GM10248 (cell line): Measurements from ENCODE around the gene TGFBR2.
A peak's percentile ranks its signal among the peaks of the same experiment; 100 is the strongest.

Experiments used
- CTCF ChIA-PET: fragments of 300-600 bp; sonication (Branson Sonifier 250); formaldehyde crosslinking; extraction: SDS; loops from one replicate; lab custom pipeline; 2021; ENCODE audit warnings: antibody characterized with exemption; lab: Yijun Ruan, JAX
- POLR2A ChIA-PET: fragments of 350-650 bp; sonication (Branson Sonifier 250); formaldehyde crosslinking; extraction: SDS; loops from one replicate; lab custom pipeline; 2020; ENCODE audit warnings: antibody characterized with exemption; lab: Yijun Ruan, JAX
- DNase-seq: peaks from one replicate; pipeline ENCODE4 v3.0.0; 2012; ENCODE audit errors: extremely low spot score
- TF ChIP-seq, protein P1 (sequence below): IDR thresholded peaks from 2 replicates; pipeline ENCODE4 v1.5.1; 2012; ENCODE audit warnings: mild to moderate bottlenecking, low read depth; ENCODE audit errors: extremely low read depth, missing control alignments, control extremely low read depth

The TGFBR2 gene

DNA sequence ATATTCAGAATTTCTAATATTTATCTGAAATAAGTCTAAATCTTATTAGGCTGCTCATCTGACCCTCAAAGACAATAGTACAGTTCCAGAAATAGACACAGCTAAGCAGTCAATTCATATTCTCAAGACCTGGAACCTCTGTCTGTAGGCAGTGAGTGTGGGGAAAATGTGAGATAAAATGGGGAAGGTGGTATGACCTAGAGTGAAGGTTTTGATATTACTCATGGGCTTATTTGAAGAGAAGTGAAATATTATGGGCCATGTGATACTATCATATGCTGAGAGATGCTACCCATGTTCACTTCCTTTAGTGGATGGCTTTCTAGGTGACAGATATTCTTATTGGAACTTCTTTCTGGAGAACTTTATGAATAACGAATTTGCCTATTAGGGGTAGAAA, 33.5 kb downstream of the TGFBR2 start:
- ChIA-PET CTCF (interaction anchor here (1.3 kb wide), 1 partner anchor 16 kb away, joined by 4 read pairs; no protein-coding TSS in a partner anchor), POLR2A (no interaction called here)
- TF ChIP-seq, protein P1, sequence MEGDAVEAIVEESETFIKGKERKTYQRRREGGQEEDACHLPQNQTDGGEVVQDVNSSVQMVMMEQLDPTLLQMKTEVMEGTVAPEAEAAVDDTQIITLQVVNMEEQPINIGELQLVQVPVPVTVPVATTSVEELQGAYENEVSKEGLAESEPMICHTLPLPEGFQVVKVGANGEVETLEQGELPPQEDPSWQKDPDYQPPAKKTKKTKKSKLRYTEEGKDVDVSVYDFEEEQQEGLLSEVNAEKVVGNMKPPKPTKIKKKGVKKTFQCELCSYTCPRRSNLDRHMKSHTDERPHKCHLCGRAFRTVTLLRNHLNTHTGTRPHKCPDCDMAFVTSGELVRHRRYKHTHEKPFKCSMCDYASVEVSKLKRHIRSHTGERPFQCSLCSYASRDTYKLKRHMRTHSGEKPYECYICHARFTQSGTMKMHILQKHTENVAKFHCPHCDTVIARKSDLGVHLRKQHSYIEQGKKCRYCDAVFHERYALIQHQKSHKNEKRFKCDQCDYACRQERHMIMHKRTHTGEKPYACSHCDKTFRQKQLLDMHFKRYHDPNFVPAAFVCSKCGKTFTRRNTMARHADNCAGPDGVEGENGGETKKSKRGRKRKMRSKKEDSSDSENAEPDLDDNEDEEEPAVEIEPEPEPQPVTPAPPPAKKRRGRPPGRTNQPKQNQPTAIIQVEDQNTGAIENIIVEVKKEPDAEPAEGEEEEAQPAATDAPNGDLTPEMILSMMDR = no peak
- peak; percentile 43 for DNase-seq

DNA sequence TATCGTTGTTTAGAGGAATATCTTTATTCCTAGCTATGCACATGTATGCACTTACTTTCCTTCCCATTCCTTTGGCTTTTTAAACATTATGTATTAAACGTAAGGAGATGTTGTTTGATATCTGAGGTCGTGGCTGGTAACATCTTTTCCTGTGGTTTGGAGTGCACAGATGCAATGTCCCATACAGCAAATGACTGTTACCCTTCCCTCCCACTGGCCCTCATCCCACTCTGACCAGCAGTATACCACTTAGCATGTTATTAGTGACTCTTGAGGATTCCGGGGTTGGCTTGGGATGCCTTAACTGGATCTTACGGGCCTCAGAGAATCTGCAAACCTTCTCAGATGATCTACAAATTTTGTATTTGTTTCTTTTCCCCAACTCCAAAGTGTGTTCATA, 34.5 kb downstream of the TGFBR2 start:
- TF ChIP-seq, protein P1 = no peak
- ChIA-PET POLR2A (no interaction called here), CTCF (interaction anchor here (1.2 kb wide), 1 partner anchor 25 kb away, joined by 3 read pairs; no protein-coding TSS in a partner anchor)

DNA sequence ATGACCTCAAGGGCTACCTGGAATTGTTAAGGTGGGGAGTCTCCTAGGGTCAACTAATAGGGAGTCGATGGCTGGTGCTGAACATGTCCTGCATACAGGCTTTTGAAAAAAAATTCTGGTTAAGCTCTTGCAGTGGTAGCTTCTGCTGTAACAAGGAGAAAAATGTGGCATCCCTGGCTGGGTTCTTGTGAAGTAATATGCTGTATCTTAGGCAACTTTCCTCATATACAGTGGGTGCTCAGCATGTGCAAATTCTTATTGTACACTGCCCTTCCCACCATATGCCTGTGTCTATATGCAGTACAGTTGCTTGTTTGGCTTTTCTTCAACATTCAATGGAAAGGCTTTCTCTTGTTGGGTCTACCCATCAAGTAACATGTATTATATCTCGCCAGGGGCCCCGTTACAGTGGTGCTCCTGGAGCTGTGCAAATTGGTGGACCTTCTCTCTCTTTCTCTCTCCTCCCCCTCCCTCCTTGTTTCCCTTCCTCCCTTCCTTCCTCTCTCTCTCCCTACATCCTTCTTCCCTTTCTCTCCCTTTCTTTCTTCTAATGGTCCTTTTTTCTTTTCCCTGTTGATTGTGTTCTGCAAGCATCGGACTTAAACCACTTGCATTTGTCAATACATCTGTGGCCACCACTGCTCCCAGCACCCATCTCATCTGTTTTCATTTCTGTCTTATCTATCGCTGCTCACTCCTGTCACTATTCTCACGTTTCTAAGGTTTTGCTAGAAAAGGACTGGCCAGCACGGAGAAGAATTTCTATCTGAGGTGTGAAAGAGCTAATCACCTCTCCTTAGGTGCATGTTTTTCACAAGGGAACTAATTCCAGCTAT, 35.2 kb downstream of the TGFBR2 start:
- ChIA-PET CTCF (interaction anchor here (1.1 to 1.5 kb wide), 3 partner anchors 13 to 52 kb away, joined by 3 read pairs; no protein-coding TSS in a partner anchor), POLR2A (no interaction called here)
- TF ChIP-seq, protein P1 = no peak

More for the DNA sequence above, 34.5 kb downstream of the TGFBR2 start:
- no peak for DNase-seq

DNA sequence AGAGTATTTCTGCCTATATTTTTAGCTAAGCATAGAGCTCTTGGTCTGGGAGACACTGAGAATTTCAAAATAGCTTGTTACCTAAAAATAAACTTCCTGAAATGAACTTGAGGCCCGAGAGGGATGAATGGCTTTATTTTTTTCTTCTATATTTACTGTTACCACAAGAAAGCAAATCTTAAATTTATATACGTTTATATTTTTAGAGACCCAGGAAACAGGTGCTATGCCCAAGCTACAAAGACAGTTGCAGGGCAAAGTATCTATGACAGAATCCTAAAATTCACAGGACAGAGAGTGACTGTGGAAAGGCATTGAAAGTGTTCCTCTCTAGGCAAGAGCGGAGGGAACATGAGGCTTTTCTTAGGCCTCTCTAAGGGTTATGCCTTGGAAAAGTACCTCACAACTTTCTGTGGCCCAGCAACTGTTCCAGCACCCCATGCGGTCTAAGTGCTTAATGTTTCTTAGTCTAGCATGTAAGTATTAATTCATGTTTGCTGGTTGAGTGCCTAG, 36.5 kb downstream of the TGFBR2 start:
- DNase-seq = no peak
- CTCF ChIA-PET = interaction anchor here (1.0 to 1.5 kb wide), 4 partner anchors 12 to 56 kb away, joined by 3 read pairs; no protein-coding TSS in a partner anchor
- POLR2A ChIA-PET = no interaction called here
- TF ChIP-seq, protein P1 = no peak

More for the DNA sequence above, 35.2 kb downstream of the TGFBR2 start:
- no peak for DNase-seq

DNA sequence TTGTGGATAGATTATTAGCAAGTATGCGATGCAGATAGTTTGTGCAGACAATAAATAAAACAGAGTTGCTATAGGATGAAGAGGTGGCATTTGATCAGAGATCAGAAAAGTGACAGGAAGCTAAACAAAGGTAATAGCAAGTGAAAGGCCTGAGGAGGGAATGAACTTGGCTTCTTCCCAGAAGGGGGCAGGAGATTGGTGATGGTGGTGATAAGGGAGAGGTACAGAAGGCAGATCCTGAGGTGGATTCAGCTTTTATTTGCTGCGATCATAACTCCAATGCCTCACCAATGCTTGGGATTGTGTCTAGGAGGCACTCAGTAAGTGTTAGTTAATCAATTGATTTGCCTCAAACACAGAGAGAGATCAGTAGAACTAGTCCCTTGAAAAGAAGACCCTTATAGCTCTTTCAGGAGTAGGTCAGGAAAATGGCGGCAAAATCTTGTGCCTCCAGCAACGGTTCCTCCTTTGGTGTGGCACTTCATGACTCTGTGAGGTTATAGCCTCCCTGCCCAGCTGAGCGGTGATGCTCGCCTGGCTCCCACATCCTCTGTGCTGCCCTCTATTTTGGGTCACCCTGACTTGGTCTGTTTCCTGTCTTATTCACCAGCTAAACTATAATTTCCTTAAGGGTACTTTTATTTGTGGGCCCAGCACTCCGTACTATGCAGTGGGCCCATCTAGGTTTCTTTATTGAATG, 37.5 kb downstream of the TGFBR2 start:
- ChIA-PET POLR2A (no interaction called here), CTCF (interaction anchor here (0.6 to 1.4 kb wide), 3 partner anchors 9 to 55 kb away, joined by 3 read pairs; no protein-coding TSS in a partner anchor)
- DNase-seq = no peak
- TF ChIP-seq, protein P1 = no peak

DNA sequence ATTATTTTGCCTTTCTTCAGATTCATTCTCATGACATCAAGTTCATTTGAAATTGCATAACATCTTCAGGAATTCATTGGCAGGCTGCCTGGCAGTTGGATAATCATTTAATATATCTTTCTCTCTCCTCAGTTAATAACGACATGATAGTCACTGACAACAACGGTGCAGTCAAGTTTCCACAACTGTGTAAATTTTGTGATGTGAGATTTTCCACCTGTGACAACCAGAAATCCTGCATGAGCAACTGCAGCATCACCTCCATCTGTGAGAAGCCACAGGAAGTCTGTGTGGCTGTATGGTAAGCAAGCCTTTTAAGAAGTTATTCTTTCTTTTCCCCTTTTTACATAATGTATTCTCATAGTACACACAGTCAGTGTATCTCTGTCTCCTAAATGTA, 38.2 kb downstream of the TGFBR2 start:
- peak; percentile 26 for DNase-seq
- ChIA-PET CTCF (interaction anchor here (0.6 to 0.8 kb wide), 2 partner anchors 9 to 28 kb away, joined by 3 read pairs; no protein-coding TSS in a partner anchor), POLR2A (no interaction called here)
- TF ChIP-seq, protein P1 = no peak
